Measurements from ENCODE around the gene HNRNPM.

The HNRNPM gene

GRCh38 chr19:8461376-8461775 is 16.6 kb downstream of the HNRNPM start:
- no peak for DNase-seq

- no peak for DNase-seq
These were observed 17.1 kb downstream of the HNRNPM start for GRCh38 chr19:8461891-8462290.

- DNase-seq: no peak
These were observed 17.8 kb downstream of the HNRNPM start for GRCh38 chr19:8462571-8462970.

GRCh38 chr19:8463365-8463764 is 18.6 kb downstream of the HNRNPM start:
- no peak for DNase-seq

GRCh38 chr19:8466018-8466417 is 21.2 kb downstream of the HNRNPM start:
- peak; percentile 25 for DNase-seq

GRCh38 chr19:8468124-8468523 is 23.3 kb downstream of the HNRNPM start:
- no peak for DNase-seq

GRCh38 chr19:8468761-8469373 is 24.1 kb downstream of the HNRNPM start:
- peak; percentile 54 for DNase-seq

GRCh38 chr19:8469613-8470368 is 25.0 kb downstream of the HNRNPM start:
- DNase-seq: no peak

- DNase-seq: no peak
These were observed 29.1 kb downstream of the HNRNPM start for GRCh38 chr19:8473648-8474476.

- DNase-seq: no peak
These were observed 30.2 kb downstream of the HNRNPM start for GRCh38 chr19:8475005-8475404.

GRCh38 chr19:8476524-8476923 is 31.7 kb downstream of the HNRNPM start:
- DNase-seq: no peak

GRCh38 chr19:8477889-8478288 is 33.1 kb downstream of the HNRNPM start:
- DNase-seq: no peak

GRCh38 chr19:8478598-8478997 is 33.8 kb downstream of the HNRNPM start:
- DNase-seq: no peak

- DNase-seq: no peak
These were observed 36.4 kb downstream of the HNRNPM start for GRCh38 chr19:8481201-8481600.

- DNase-seq: no peak
These were observed 36.8 kb downstream of the HNRNPM start for GRCh38 chr19:8481616-8482015.

GRCh38 chr19:8482696-8483095 is 37.9 kb downstream of the HNRNPM start:
- no peak for DNase-seq

- no peak for DNase-seq
These were observed 38.4 kb downstream of the HNRNPM start for GRCh38 chr19:8483165-8483564.

- no peak for DNase-seq
These were observed 39.6 kb downstream of the HNRNPM start for GRCh38 chr19:8484331-8484894.

GRCh38 chr19:8485561-8486371 is 41.0 kb downstream of the HNRNPM start:
- no peak for DNase-seq

GRCh38 chr19:8486661-8487136 is 41.9 kb downstream of the HNRNPM start:
- no peak for DNase-seq

- no peak for DNase-seq
These were observed 42.5 kb downstream of the HNRNPM start for GRCh38 chr19:8487137-8487851.

- no peak for DNase-seq
These were observed 43.6 kb downstream of the HNRNPM start for GRCh38 chr19:8488365-8488764.
